AG09319 (cell line): ENCODE measurements around the gene SSNA1.

Experiments
- DNase-seq: peaks from one replicate; pipeline ENCODE4 v3.0.0-alpha.2; 2010; ENCODE audit warnings: low read depth; ENCODE audit errors: extremely low read depth
- CTCF ChIP-seq: IDR thresholded peaks from 2 replicates; pipeline ENCODE4 v1.5.1; 2011; ENCODE audit warnings: low read depth, mild to moderate bottlenecking, inconsistent platforms, low read length, moderate library complexity

The SSNA1 gene

GRCh38 chr9:137166380-137167229 is 21.9 kb upstream of the SSNA1 start:
- no peak for DNase-seq
- no peak for TF ChIP-seq CTCF

GRCh38 chr9:137167277-137167746 is 21.2 kb upstream of the SSNA1 start:
- no peak for DNase-seq
- no peak for TF ChIP-seq CTCF

- no peak for TF ChIP-seq CTCF
- DNase-seq, result no peak
These were observed 20.5 kb upstream of the SSNA1 start for GRCh38 chr9:137167747-137168572.

- DNase-seq, result no peak
- no peak for TF ChIP-seq CTCF
These were observed 19.9 kb upstream of the SSNA1 start for GRCh38 chr9:137168573-137168903.

GRCh38 chr9:137168904-137169856 is 19.3 kb upstream of the SSNA1 start:
- DNase-seq, result no peak
- TF ChIP-seq CTCF, result no peak

- TF ChIP-seq CTCF, result no peak
- no peak for DNase-seq
These were observed 18.5 kb upstream of the SSNA1 start, which contains the start of gene LRRC26 for GRCh38 chr9:137169896-137170358. LRRC26 (minus strand) TSS chr9:137170051; CDS start chr9:137169943, 108 bp downstream.
